Measurements from ENCODE around the gene P2RX3.

P2RX3 gene

GRCh38 chr11:57353446-57353845 is 15.3 kb downstream of the P2RX3 start:
- TF ChIP-seq TAF1 (IDR thresholded peaks at IDR 0.05; ENCODE audit: borderline replicate concordance, insufficient read depth, low read length) (no peak), FOXP2 (optimal IDR thresholded peaks at IDR 0.05; ENCODE audit: borderline replicate concordance, extremely low read depth, extremely low read length, insufficient read depth) (no peak), POLR2AphosphoS5 (IDR thresholded peaks at IDR 0.05; ENCODE audit: low read depth, low read length) (no peak), SIN3A (IDR thresholded peaks at IDR 0.05; ENCODE audit: borderline replicate concordance, insufficient read depth, low read length) (no peak)
- TF ChIP-seq, protein P1, sequence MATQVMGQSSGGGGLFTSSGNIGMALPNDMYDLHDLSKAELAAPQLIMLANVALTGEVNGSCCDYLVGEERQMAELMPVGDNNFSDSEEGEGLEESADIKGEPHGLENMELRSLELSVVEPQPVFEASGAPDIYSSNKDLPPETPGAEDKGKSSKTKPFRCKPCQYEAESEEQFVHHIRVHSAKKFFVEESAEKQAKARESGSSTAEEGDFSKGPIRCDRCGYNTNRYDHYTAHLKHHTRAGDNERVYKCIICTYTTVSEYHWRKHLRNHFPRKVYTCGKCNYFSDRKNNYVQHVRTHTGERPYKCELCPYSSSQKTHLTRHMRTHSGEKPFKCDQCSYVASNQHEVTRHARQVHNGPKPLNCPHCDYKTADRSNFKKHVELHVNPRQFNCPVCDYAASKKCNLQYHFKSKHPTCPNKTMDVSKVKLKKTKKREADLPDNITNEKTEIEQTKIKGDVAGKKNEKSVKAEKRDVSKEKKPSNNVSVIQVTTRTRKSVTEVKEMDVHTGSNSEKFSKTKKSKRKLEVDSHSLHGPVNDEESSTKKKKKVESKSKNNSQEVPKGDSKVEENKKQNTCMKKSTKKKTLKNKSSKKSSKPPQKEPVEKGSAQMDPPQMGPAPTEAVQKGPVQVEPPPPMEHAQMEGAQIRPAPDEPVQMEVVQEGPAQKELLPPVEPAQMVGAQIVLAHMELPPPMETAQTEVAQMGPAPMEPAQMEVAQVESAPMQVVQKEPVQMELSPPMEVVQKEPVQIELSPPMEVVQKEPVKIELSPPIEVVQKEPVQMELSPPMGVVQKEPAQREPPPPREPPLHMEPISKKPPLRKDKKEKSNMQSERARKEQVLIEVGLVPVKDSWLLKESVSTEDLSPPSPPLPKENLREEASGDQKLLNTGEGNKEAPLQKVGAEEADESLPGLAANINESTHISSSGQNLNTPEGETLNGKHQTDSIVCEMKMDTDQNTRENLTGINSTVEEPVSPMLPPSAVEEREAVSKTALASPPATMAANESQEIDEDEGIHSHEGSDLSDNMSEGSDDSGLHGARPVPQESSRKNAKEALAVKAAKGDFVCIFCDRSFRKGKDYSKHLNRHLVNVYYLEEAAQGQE (IDR thresholded peaks at IDR 0.05; ENCODE audit: insufficient read depth in 1 of 2, low read depth in 2 of 2, low read length in 2 of 2): no peak

DNA sequence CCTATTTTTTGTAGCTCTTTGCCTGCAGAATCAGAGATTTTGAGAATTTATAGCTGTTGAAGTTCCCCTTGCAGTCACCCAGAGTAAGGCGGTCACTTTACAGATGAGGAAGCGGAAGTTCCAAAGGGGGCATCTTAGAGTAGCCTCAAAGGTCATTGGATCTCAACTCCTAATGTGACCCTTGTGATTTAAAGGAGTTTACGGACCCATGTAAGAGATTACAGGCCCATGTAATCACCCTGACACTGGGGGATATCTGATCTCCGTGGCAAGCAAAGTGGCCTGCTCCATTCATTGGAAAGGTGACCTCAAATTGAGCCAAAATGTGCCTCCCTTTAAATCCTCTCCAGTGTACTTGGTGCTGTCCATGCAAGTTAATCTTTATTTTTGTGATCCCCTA is 15.7 kb downstream of the P2RX3 start:
- TF ChIP-seq, protein P1 (IDR thresholded peaks at IDR 0.05; ENCODE audit: insufficient read depth in 1 of 2, low read depth in 2 of 2, low read length in 2 of 2): no peak
- TF ChIP-seq SIN3A (IDR thresholded peaks at IDR 0.05; ENCODE audit: borderline replicate concordance, insufficient read depth, low read length) (no peak), POLR2AphosphoS5 (IDR thresholded peaks at IDR 0.05; ENCODE audit: low read depth, low read length) (no peak), FOXP2 (optimal IDR thresholded peaks at IDR 0.05; ENCODE audit: borderline replicate concordance, extremely low read depth, extremely low read length, insufficient read depth) (no peak), TAF1 (IDR thresholded peaks at IDR 0.05; ENCODE audit: borderline replicate concordance, insufficient read depth, low read length) (no peak)

DNA sequence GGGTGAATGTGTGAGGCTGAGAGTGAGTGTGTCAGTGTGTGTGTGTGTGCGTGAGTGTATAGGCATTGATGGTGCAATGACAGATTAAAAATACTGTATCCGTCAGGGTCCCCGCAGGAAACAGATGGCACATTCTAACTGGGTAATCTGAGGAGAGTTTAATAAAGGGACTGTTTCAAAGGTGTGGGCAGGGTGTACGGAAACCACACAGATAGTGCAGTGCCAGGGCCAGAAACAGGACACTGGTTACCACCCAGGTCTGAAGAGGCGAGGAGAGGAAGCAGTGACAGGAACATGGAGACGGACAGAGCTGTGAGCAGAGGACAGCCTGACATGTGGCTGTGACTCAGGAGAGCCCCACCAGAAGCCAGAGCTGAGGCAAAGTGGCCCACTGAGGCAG is 16.5 kb downstream of the P2RX3 start:
- no peak for TF ChIP-seq SIN3A (IDR thresholded peaks at IDR 0.05; ENCODE audit: borderline replicate concordance, insufficient read depth, low read length)
- TF ChIP-seq TAF1 (IDR thresholded peaks at IDR 0.05; ENCODE audit: borderline replicate concordance, insufficient read depth, low read length): no peak
- TF ChIP-seq POLR2AphosphoS5 (IDR thresholded peaks at IDR 0.05; ENCODE audit: low read depth, low read length): no peak
- TF ChIP-seq FOXP2 (optimal IDR thresholded peaks at IDR 0.05; ENCODE audit: borderline replicate concordance, extremely low read depth, extremely low read length, insufficient read depth): no peak
- TF ChIP-seq, protein P1 (IDR thresholded peaks at IDR 0.05; ENCODE audit: insufficient read depth in 1 of 2, low read depth in 2 of 2, low read length in 2 of 2): no peak

- TF ChIP-seq SIN3A (IDR thresholded peaks at IDR 0.05; ENCODE audit: borderline replicate concordance, insufficient read depth, low read length): no peak
- TF ChIP-seq, protein P1 (IDR thresholded peaks at IDR 0.05; ENCODE audit: insufficient read depth in 1 of 2, low read depth in 2 of 2, low read length in 2 of 2): no peak
- TF ChIP-seq FOXP2 (optimal IDR thresholded peaks at IDR 0.05; ENCODE audit: borderline replicate concordance, extremely low read depth, extremely low read length, insufficient read depth): no peak
- TF ChIP-seq TAF1 (IDR thresholded peaks at IDR 0.05; ENCODE audit: borderline replicate concordance, insufficient read depth, low read length): no peak
- TF ChIP-seq POLR2AphosphoS5 (IDR thresholded peaks at IDR 0.05; ENCODE audit: low read depth, low read length): no peak
These were observed 18.1 kb downstream of the P2RX3 start for GRCh38 chr11:57356268-57356667.

GRCh38 chr11:57357310-57357709 is 19.2 kb downstream of the P2RX3 start:
- TF ChIP-seq SIN3A (IDR thresholded peaks at IDR 0.05; ENCODE audit: borderline replicate concordance, insufficient read depth, low read length) (no peak), POLR2AphosphoS5 (IDR thresholded peaks at IDR 0.05; ENCODE audit: low read depth, low read length) (no peak), TAF1 (IDR thresholded peaks at IDR 0.05; ENCODE audit: borderline replicate concordance, insufficient read depth, low read length) (no peak), FOXP2 (optimal IDR thresholded peaks at IDR 0.05; ENCODE audit: borderline replicate concordance, extremely low read depth, extremely low read length, insufficient read depth) (no peak)
- TF ChIP-seq, protein P1 (IDR thresholded peaks at IDR 0.05; ENCODE audit: insufficient read depth in 1 of 2, low read depth in 2 of 2, low read length in 2 of 2): no peak

Measured in PFSK-1 (cell line).